GM15510 (cell line): ENCODE data around the gene CARM1.

ENCODE experiments used
- POLR2A ChIP-seq: IDR thresholded peaks from 3 replicates; pipeline ENCODE4 v1.6.1; 2011; ENCODE audit warnings: borderline replicate concordance; ENCODE audit not compliant: insufficient read length; ENCODE audit errors: extremely low read depth

Gene CARM1

GRCh38 chr19:10887616-10888367 is 16.4 kb downstream of the CARM1 start:
- TF ChIP-seq POLR2A: no peak

GRCh38 chr19:10888421-10888866 is 17.1 kb downstream of the CARM1 start:
- no peak for TF ChIP-seq POLR2A

- no peak for TF ChIP-seq POLR2A
These were observed 18.5 kb downstream of the CARM1 start for GRCh38 chr19:10889880-10890279.

GRCh38 chr19:10891405-10892086 is 20.2 kb downstream of the CARM1 start:
- TF ChIP-seq POLR2A: no peak

- TF ChIP-seq POLR2A: no peak
These were observed 20.9 kb downstream of the CARM1 start for GRCh38 chr19:10892256-10892655.

- no peak for TF ChIP-seq POLR2A
These were observed 23.5 kb downstream of the CARM1 start for GRCh38 chr19:10894911-10895213.

GRCh38 chr19:10895363-10895762 is 24.0 kb downstream of the CARM1 start:
- no peak for TF ChIP-seq POLR2A

- no peak for TF ChIP-seq POLR2A
These were observed 24.6 kb downstream of the CARM1 start for GRCh38 chr19:10895920-10896319.

GRCh38 chr19:10896851-10897526 is 25.6 kb downstream of the CARM1 start:
- no peak for TF ChIP-seq POLR2A

- TF ChIP-seq POLR2A: no peak
These were observed 27.3 kb downstream of the CARM1 start for GRCh38 chr19:10898633-10899032.

GRCh38 chr19:10899151-10899653 is 27.8 kb downstream of the CARM1 start:
- TF ChIP-seq POLR2A: no peak

GRCh38 chr19:10907925-10908324 is 36.6 kb downstream of the CARM1 start:
- TF ChIP-seq POLR2A: no peak

- no peak for TF ChIP-seq POLR2A
These were observed 37.1 kb downstream of the CARM1 start for GRCh38 chr19:10908380-10908960.

- no peak for TF ChIP-seq POLR2A
These were observed 40.4 kb downstream of the CARM1 start for GRCh38 chr19:10911579-10912363.
